ENCODE results near the gene MVB12B. TPM values are rescaled to one million over a fixed set of nuclear protein-coding genes. Genes with fewer than 3 reads are reported as not detected.

The MVB12B gene
- polyA plus RNA-seq, 1 donor from 2014 or later, result 39.5 TPM

- H3K27ac ChIP-seq (ENCODE audit: low read length), result no peak overlapping the region
- no peak overlapping the region for H3K4me2 ChIP-seq (ENCODE audit: low read length)
- H3K9me2 ChIP-seq (ENCODE audit: insufficient read depth, low read length), result no peaks in the 10 kb centered on the region
- no peaks in the 10 kb centered on the region for H3K27me3 ChIP-seq (ENCODE audit: insufficient read depth, low read depth, low read length)
- H2AFZ ChIP-seq (ENCODE audit: low read depth, low read length), result no peak overlapping the region
- TF ChIP-seq MXI1 (conservative IDR thresholded peaks at IDR 0.05; ENCODE audit: poor library complexity, severe bottlenecking) (no peak), RAD21 (conservative IDR thresholded peaks at IDR 0.05) (no peak), CTCF (IDR thresholded peaks at IDR 0.05; ENCODE audit: poor library complexity, severe bottlenecking) (no peak), SMC3 (conservative IDR thresholded peaks at IDR 0.05; ENCODE audit: poor library complexity) (no peak), EZH2 (IDR thresholded peaks at IDR 0.05; ENCODE audit: borderline replicate concordance, insufficient read depth, low read length, poor library complexity, severe bottlenecking) (no peak), REST (IDR thresholded peaks at IDR 0.05; ENCODE audit: borderline replicate concordance) (no peak), EP300 (conservative IDR thresholded peaks at IDR 0.05; ENCODE audit: poor library complexity, severe bottlenecking) (no peak), TAF1 (IDR thresholded peaks at IDR 0.05; ENCODE audit: low read depth) (no peak), POLR2AphosphoS5 (IDR thresholded peaks at IDR 0.05) (no peak)
- no peaks in the 10 kb centered on the region for H3F3A ChIP-seq (ENCODE audit: insufficient read depth, low read length, poor library complexity, severe bottlenecking)
- no peak overlapping the region for H3K9ac ChIP-seq (ENCODE audit: low read length)
- H4K20me1 ChIP-seq (ENCODE audit: insufficient read depth), result no peaks in the 10 kb centered on the region
- no peak overlapping the region for H3K4me3 ChIP-seq (ENCODE audit: low read length)
- H3K36me3 ChIP-seq (ENCODE audit: insufficient read depth, low read length), result no peaks in the 10 kb centered on the region
- H3K79me2 ChIP-seq (replicated peaks; ENCODE audit: insufficient read depth, low read length), result no peaks in the 10 kb centered on the region
- no peaks in the 10 kb centered on the region for H3K9me3 ChIP-seq (ENCODE audit: low read length)
Measured at GRCh38 chr9:126319671-126320070, 7.0 kb upstream of the MVB12B start.

GRCh38 chr9:126320158-126320922, 6.3 kb upstream of the MVB12B start:
- Histone ChIP-seq H3K9me3 (ENCODE audit: low read length) (no peaks in the 10 kb centered on the region), H2AFZ (ENCODE audit: low read depth, low read length) (no peak overlapping the region), H3K4me2 (ENCODE audit: low read length) (no peak overlapping the region), H3K27ac (ENCODE audit: low read length) (no peak overlapping the region), H3K27me3 (ENCODE audit: insufficient read depth, low read depth, low read length) (no peaks in the 10 kb centered on the region), H3F3A (ENCODE audit: insufficient read depth, low read length, poor library complexity, severe bottlenecking) (peaks cover 2% of the 10 kb centered on the region), H3K79me2 (replicated peaks; ENCODE audit: insufficient read depth, low read length) (no peaks in the 10 kb centered on the region), H3K9me2 (ENCODE audit: insufficient read depth, low read length) (no peaks in the 10 kb centered on the region), H3K9ac (ENCODE audit: low read length) (no peak overlapping the region), H4K20me1 (ENCODE audit: insufficient read depth) (no peaks in the 10 kb centered on the region), H3K36me3 (ENCODE audit: insufficient read depth, low read length) (no peaks in the 10 kb centered on the region), H3K4me3 (ENCODE audit: low read length) (no peak overlapping the region)
- TF ChIP-seq EP300 (conservative IDR thresholded peaks at IDR 0.05; ENCODE audit: poor library complexity, severe bottlenecking), result no peak
- TF ChIP-seq EZH2 (IDR thresholded peaks at IDR 0.05; ENCODE audit: borderline replicate concordance, insufficient read depth, low read length, poor library complexity, severe bottlenecking), result no peak
- TF ChIP-seq MXI1 (conservative IDR thresholded peaks at IDR 0.05; ENCODE audit: poor library complexity, severe bottlenecking), result no peak
